LNCAP (cell line): ENCODE data around the gene GRAMD1A.

Experiments
- TF ChIP-seq, protein P1 (sequence below): fragments of 450-650 bp; IDR thresholded peaks from 2 replicates; pipeline ENCODE4 v1.5.1; 2017; ENCODE audit warnings: mild to moderate bottlenecking

Gene GRAMD1A

DNA sequence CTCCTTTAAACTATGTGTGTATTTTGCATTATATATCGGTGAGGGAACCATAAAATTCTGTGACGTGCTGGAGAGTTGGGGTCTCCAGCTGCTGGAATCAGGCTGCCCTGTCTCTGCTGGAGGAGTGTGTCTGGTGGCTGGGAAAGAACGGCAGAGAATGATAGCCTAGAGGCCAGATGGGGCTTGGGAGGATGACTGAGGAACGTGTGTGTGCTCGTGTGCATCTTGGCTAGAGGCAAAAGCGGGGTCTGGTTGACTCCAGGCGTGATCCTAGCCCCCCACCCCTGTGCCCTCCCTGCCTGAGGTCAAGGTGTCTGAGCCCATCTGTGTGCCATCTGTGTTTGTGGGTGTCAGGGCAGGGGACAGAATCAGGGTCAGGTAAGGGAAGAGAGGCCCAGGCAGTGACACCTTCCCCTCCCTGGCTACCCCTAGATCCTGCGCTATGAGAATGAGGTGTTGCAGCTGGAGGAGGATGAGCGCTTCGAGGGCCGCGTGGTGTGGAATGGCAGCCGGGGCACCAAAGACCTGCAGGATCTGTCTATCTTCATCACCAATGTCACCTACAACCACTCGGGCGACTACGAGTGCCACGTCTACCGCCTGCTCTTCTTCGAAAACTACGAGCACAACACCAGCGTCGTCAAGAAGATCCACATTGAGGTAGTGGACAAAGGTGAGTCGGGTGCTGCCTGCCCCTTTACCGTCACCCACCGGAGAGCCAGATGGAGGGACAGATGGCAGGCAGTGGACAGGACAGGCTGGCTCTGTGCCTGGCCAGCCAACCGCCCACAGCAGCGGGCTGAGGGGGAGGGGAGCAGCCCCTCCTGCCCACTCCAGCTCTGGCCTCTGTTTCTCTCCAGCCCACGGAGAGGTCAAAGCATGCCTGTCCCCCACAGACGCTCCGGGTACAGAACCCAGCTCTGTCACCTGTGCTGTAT is 33.2 kb downstream of the GRAMD1A start:
- TF ChIP-seq, protein P1, sequence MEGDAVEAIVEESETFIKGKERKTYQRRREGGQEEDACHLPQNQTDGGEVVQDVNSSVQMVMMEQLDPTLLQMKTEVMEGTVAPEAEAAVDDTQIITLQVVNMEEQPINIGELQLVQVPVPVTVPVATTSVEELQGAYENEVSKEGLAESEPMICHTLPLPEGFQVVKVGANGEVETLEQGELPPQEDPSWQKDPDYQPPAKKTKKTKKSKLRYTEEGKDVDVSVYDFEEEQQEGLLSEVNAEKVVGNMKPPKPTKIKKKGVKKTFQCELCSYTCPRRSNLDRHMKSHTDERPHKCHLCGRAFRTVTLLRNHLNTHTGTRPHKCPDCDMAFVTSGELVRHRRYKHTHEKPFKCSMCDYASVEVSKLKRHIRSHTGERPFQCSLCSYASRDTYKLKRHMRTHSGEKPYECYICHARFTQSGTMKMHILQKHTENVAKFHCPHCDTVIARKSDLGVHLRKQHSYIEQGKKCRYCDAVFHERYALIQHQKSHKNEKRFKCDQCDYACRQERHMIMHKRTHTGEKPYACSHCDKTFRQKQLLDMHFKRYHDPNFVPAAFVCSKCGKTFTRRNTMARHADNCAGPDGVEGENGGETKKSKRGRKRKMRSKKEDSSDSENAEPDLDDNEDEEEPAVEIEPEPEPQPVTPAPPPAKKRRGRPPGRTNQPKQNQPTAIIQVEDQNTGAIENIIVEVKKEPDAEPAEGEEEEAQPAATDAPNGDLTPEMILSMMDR, result no peak

DNA sequence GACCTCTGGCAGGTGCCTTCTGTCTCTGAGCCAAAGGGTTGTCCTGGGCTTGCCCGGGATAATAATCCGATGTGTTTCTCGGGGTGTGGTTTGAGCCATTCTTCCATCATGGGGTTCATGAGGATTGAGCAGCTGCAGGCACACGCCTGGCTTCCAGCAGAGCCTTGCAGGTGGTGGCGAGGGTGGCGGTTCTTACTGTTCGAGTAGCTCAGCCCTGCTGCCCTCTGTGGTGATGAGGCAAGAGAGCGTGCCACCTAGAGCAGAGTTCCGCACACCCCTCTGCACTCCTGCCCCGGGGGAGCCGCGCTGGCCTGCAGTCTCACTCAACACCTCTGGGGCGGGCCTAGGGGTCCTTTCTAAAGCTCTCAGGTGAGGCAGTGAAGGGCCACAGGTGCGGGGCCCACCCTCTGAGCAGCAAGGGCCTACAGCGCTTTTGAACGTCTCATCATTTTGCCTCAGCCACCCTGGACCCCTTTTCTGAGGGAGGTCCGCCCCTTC is 33.9 kb downstream of the GRAMD1A start:
- TF ChIP-seq, protein P1, result no peak

DNA sequence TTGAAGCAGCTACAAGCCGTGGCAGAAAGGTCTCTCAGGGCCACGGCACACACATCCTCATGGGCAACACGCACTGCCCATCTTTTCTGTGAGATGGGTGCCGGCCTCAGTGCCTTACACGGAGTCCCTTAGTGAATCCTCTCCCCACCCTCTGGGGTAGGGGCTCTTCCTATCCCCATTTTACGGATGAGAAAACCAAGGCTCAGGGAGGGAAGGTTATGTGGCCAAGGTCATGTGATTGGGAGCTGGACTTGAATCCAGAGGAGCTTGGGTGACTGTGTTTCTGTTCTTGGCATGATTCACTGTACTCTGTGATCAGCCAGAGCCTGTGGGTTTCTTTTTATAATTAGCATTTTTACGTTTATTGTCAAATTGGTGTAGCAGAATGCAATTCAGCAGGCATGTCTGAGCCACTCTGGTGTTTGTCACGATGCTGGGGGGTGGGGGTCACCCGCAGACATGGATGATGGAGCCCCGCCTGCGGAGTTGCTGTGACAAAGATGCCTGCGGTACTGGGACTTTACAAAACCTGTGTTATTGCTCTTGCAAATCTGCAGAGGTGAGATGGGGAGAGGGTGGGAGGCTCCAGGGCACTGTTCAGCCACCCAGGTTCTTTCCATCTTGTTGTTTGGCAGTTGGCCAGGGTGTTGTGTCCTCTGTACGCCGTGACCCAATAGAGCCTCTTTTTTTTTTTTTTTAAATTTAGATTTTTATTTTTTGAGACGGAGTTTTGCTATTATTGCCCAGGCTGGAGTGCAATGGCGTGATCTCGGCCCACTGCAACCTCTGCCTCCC is 34.7 kb downstream of the GRAMD1A start:
- TF ChIP-seq, protein P1, result no peak

DNA sequence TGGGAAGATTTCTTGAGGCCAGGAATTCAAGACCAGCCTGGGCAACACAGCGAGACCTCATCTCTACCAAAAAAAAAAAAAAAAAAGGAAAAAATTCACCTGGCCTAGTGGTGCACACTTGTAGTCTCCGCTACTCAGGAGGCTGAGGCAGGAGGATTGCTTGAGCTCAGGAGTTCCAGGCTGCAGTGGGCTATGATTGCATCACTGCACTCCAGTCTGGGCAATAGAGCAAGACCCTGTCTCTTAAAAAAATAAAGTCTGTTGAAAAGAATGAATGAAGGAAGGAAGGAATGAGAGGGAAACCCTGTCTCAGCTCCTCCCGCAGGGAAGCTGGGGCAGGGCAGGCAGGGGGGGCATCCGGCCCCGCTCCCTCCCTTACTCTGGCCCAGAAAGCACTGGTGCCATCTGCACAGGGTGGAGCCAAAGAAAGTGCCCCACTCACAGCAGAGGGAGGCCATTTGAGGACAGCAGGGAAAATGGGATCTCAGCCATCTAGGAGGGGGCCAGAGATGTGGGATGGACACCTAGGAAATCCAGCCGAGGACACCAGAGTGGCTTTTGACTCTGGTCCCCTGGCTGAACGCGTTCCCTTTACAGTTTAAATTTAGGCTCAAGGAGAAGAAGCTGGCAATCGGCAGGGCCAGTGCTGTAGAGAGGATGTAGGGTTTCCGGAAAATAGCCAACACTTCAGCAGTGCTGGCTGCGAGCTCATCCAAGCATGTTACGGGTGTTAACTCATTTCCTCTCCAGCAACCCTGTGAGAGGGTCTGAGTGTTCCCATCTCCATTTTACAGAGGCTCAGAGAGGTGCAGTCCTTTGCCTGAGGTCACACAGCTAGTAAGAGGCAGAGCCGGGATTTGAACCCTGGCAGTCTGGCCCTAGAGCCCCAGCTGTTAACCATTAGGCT is 37.8 kb downstream of the GRAMD1A start:
- TF ChIP-seq, protein P1, result no peak

DNA sequence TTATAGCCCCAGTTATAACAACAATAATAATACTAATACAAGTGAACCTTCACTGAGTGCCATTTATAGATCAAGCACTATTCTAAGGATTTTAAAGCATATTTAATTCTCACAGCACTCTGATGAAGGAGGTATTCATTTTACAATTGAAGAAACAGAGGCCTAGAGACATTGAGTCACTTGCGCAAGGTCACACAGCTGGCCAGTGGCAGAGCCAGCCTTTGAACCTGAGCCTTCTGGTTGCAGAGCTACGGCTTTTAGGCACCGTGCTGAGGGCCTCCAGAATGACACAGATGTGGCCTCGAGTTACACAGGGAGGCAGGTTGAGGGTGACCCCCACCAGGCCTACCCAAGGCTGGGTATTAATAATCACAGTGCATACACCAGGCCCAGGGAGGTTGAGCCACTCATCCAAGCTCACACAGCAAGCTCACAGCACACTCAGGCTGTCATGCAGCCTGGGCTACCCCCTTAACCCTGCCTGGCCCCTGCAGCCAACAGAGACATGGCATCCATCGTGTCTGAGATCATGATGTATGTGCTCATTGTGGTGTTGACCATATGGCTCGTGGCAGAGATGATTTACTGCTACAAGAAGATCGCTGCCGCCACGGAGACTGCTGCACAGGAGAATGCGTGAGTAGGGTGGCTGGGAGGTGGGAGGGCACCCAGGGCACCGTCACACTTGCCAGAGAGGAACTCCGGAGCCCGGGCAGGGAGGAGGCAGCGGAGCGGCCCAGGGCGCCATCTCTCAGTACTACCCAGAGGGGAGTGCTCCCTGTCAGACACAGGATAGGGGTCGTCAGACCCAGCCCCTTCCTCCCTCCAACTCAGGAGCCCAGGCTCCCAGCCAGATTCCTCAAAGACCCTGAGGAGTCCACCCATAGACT is 38.7 kb downstream of the GRAMD1A start:
- TF ChIP-seq, protein P1, result no peak

DNA sequence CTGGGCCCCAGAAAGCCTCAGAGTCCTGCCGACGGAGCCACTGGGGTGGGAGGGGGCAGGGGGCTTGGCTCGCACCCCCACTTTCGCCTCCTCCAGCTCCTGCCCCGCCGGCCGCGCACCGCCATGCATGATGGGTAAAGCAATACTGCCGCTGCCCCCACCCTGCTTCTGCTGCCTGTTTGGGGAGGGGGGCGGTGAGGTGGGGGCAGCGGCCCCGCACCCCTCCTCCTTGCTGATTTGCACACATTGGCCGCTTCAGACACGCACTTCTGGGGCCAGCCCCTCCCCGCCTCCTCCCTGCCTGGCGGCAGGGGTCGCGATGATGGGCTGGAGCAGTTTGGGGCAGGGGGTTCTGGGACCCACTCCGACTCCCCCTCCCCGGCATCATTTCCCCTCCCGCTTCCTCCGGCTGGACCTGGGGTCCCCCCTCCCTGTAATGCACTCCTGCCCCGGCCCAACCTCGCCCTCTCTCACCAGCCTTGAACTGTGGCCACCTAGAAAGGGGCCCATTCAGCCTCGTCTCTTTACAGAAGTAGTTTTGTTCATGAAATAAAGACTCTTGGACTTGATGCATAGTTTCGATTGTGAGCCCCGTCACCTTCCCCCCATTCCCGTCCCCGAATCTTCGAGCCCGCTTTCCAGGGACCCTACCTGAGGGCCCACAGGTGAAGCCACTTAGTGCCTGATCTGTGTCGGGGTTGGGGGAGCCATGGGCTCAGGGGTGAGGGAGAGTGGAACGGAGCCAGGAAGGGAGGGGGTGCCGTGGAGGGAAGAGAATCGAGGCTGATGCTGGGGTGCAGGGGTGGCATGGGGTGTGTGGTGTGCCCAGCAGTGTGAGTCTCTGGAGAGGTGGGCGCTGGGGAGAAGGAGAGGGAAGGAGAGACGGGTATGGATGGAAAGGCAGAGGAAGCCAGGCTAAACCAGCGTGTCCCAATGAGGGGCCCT is 40.0 kb downstream of the GRAMD1A start:
- TF ChIP-seq, protein P1, result no peak
